Osteocyte (in vitro differentiated cells): ENCODE results near the gene ZNF516. TPM values are rescaled to one million over a fixed set of nuclear protein-coding genes. Genes with fewer than 3 reads are reported as not detected.
A peak's percentile ranks its signal among the peaks of the same experiment; 100 is the strongest.

ENCODE experiments used
- DNase-seq: peaks from one replicate; pipeline ENCODE4 v3.0.0; 2021; ENCODE audit warnings: mixed read lengths; ENCODE audit not compliant: unreplicated experiment; ENCODE audit errors: extremely low spot score
- H3K27ac Mint-ChIP-seq: one replicate; pipeline ENCODE4 v1.8.0; 2021; ENCODE audit warnings: mild to moderate bottlenecking, mixed read lengths; ENCODE audit not compliant: unreplicated experiment
- H3K27me3 Mint-ChIP-seq: one replicate; pipeline ENCODE4 v1.8.0; 2021; ENCODE audit warnings: mixed read lengths; ENCODE audit not compliant: unreplicated experiment
- H3K36me3 Mint-ChIP-seq: one replicate; pipeline ENCODE4 v1.8.0; 2021; ENCODE audit warnings: mixed read lengths; ENCODE audit not compliant: unreplicated experiment
- H3K4me1 Mint-ChIP-seq: one replicate; pipeline ENCODE4 v1.8.0; 2021; ENCODE audit warnings: mixed read lengths; ENCODE audit not compliant: unreplicated experiment
- H3K4me3 Mint-ChIP-seq: one replicate; pipeline ENCODE4 v1.8.0; 2021; ENCODE audit warnings: mild to moderate bottlenecking, moderate library complexity, mixed read lengths; ENCODE audit not compliant: unreplicated experiment
- H3K9me3 Mint-ChIP-seq: one replicate; pipeline ENCODE4 v1.8.0; 2021; ENCODE audit warnings: mixed read lengths; ENCODE audit not compliant: unreplicated experiment
- CTCF ChIP-seq: fragments of 200-600 bp; sonication (generic); IDR thresholded peaks from 2 replicates; pipeline ENCODE4 v1.5.0; 2021; ENCODE audit warnings: antibody characterized with exemption, mild to moderate bottlenecking, moderate library complexity
- total RNA-seq: library from RNA; stranded (reverse); gene quantifications from 2 replicates; pipeline ENCODE4 v1.2.1, GENCODE V29; 2021

The ZNF516 gene
- total RNA-seq, 1 donor from 2014 or later = 36.3 TPM

DNA sequence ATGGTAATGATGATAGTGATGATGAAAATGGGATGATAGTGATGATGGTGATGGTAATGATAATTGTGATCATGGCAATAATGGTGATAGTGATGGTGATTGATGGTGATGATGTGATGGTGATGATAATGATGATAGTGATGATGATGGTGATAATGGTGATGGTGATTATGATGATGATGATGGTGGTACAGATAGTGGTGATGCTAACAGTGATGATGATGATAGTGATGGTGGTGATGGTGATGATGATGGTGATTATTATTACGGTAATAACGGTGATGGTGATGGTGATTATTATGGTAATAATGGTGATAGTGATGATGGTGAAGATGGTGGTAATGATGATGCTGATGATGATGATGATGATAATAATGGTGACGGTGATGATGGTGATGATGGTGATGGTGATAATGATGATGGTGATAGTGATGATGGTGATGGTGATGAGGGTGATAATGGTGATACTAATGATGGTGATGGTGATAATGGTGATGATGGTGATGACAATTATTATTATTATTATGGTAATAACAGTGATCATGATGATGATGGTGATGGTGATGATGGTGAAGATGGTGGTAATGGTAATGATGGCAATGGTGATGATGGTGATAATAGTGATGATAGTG, 151.0 kb downstream of the ZNF516 start:
- H3K9me3 Mint-ChIP-seq = no peaks in the 10 kb centered on the region
- H3K4me3 Mint-ChIP-seq = no peak overlapping the region
- DNase-seq = no peak
- H3K36me3 Mint-ChIP-seq = no peaks in the 10 kb centered on the region
- no peak overlapping the region for H3K27ac Mint-ChIP-seq
- H3K4me1 Mint-ChIP-seq = peaks cover 5% of the 10 kb centered on the region
- no peaks in the 10 kb centered on the region for H3K27me3 Mint-ChIP-seq
- TF ChIP-seq CTCF = no peak

DNA sequence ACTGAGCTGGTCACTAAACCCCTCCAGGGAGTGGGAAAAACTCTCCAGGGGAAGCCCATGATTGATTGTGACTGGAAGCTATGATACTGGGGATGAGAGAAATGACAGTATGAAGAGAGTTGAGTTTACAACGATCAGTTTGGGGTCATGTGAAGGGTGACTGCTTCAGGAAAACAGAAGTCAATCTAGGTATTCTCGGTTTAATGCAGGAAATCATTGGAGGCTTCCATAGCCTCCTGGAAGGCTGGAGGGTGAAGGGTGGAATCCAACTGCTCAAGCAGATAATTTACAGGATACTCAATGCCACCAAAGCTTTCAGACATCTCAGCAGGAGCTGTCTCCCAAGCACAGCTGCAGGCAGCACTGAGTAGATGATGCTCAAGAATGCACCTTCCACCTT, 154.6 kb downstream of the ZNF516 start:
- TF ChIP-seq CTCF = no peak
- Mint-ChIP-seq H3K27me3 (no peaks in the 10 kb centered on the region), H3K9me3 (no peaks in the 10 kb centered on the region), H3K4me3 (no peak overlapping the region), H3K4me1 (no peaks in the 10 kb centered on the region), H3K27ac (no peak overlapping the region), H3K36me3 (no peaks in the 10 kb centered on the region)
- DNase-seq = peak; percentile 19

- Mint-ChIP-seq H3K27me3 (no peaks in the 10 kb centered on the region), H3K27ac (no peak overlapping the region), H3K36me3 (no peaks in the 10 kb centered on the region), H3K9me3 (no peaks in the 10 kb centered on the region), H3K4me1 (no peaks in the 10 kb centered on the region), H3K4me3 (no peak overlapping the region)
- DNase-seq = no peak
- TF ChIP-seq CTCF = no peak
Observed at GRCh38 chr18:76339246-76339620, 155.8 kb downstream of the ZNF516 start.

GRCh38 chr18:76338619-76339245, 156.3 kb downstream of the ZNF516 start:
- Mint-ChIP-seq H3K4me1 (no peaks in the 10 kb centered on the region), H3K36me3 (no peaks in the 10 kb centered on the region), H3K27me3 (no peaks in the 10 kb centered on the region), H3K27ac (no peak overlapping the region), H3K9me3 (peaks cover under 1% of the 10 kb centered on the region), H3K4me3 (no peak overlapping the region)
- TF ChIP-seq CTCF = no peak
- DNase-seq = no peak

- Mint-ChIP-seq H3K36me3 (no peaks in the 10 kb centered on the region), H3K9me3 (peaks cover 5% of the 10 kb centered on the region), H3K27me3 (no peaks in the 10 kb centered on the region), H3K4me3 (no peak overlapping the region), H3K27ac (no peak overlapping the region), H3K4me1 (no peaks in the 10 kb centered on the region)
- no peak for TF ChIP-seq CTCF
- no peak for DNase-seq
Observed at GRCh38 chr18:76338088-76338487, 157.0 kb downstream of the ZNF516 start.
